Activated naive CD4-positive, alpha-beta T cell treated with anti-CD3 and anti-CD28 coated beads for 36 hours (primary cell): ENCODE data around the gene AADACL4. TPM values are rescaled to one million over a fixed set of nuclear protein-coding genes. Genes with fewer than 3 reads are reported as not detected.
"Not testable (repeated sequence)": the region's sequence is repeated elsewhere in the genome, so short reads cannot be mapped to it uniquely, and the experiment has no call there.

Experiments used
- CTCF ChIA-PET: fragments of 350-600 bp; sonication (Branson Sonifier 250); formaldehyde crosslinking; loops from one replicate; lab custom pipeline; 2021; ENCODE audit warnings: antibody characterized with exemption; lab: Charles Lee
- DNase-seq: peaks from one replicate; pipeline ENCODE4 v3.0.0-alpha.2; 2020
- H3K27ac Mint-ChIP-seq: one replicate; pipeline ENCODE4 v1.8.0; 2021; ENCODE audit warnings: mild to moderate bottlenecking, mixed read lengths
- H3K27me3 Mint-ChIP-seq: one replicate; pipeline ENCODE4 v1.8.0; 2021; ENCODE audit warnings: low read depth, mixed read lengths
- H3K36me3 Mint-ChIP-seq: one replicate; pipeline ENCODE4 v1.8.0; 2021; ENCODE audit warnings: low read depth, mixed read lengths
- H3K4me1 Mint-ChIP-seq: one replicate; pipeline ENCODE4 v1.8.0; 2021; ENCODE audit warnings: low read depth, mixed read lengths
- H3K4me3 Mint-ChIP-seq: one replicate; pipeline ENCODE4 v1.8.0; 2021; ENCODE audit warnings: mild to moderate bottlenecking, moderate library complexity, mixed read lengths
- H3K9me3 Mint-ChIP-seq: one replicate; pipeline ENCODE4 v1.8.0; 2021; ENCODE audit warnings: mixed read lengths
- intact Hi-C: fragments of 100-400 bp; cut with micrococcal nuclease; formaldehyde crosslinking; loops from one replicate; pipeline ENCODE4 v1.15.1; 2023
- total RNA-seq, 2 experiments: library from RNA; stranded (reverse); gene quantifications; one replicate each; pipeline ENCODE4 v1.2.3, GENCODE V29; 2021

AADACL4 gene
- total RNA-seq, 2 experiments from 2014 or later, result not detected

DNA sequence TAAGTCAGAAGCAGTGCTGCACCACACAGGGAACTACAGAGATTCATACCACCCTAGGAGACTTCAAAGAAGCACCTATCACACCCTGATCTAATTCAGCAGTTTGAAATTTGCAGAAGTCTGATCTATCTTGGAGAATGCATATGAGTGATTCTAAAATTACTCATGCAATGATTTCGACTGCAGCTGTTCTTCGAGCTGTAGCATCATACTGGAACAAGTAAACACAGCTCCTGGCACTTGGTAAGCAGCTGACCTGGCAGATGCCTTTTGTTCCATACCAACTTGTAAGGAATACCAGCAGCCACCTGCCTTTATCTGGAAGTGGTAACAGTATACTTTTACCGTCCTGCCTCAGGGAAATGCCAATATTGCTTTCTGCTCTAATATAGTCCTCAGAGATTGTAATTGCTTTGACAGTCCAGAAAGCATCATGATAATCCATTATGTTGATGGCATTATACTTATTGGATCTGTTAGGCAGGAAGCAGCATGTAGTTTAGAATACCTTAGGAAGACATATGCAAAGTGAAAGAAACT lies 25.7 kb downstream of the AADACL4 start:
- Mint-ChIP-seq H3K4me1 (no peaks in the 10 kb centered on the region), H3K36me3 (no peaks in the 10 kb centered on the region), H3K27ac (no peak overlapping the region), H3K9me3 (no peaks in the 10 kb centered on the region), H3K27me3 (peaks cover 8% of the 10 kb centered on the region), H3K4me3 (no peak overlapping the region)
- intact Hi-C loops, result no loop called here
- DNase-seq, result no peak
- CTCF ChIA-PET, result interaction anchor here (0.8 kb wide), 1 partner anchor 11 kb away, joined by 3 read pairs; no protein-coding TSS in a partner anchor

DNA sequence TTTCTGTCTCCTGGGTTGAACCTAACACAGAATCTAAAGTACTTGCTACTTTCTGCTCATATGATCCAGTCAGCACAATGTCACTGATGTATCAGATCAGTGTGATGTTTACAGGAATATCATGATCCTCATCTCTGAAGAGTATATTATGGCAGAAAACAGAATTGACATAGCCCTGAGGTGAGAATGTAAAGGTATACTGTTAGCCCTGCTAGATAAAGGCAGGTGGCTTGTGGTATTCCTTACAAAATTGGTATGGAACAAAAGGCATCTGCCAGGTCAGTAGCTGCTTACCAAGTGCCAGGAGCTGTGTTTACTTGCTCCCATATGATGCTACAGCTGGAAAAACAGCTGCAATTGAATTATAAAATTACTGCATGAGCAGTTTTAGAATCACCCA lies 30.5 kb downstream of the AADACL4 start:
- Mint-ChIP-seq H3K27ac (no peak overlapping the region), H3K9me3 (no peaks in the 10 kb centered on the region), H3K4me1 (no peaks in the 10 kb centered on the region), H3K36me3 (no peaks in the 10 kb centered on the region), H3K4me3 (no peak overlapping the region), H3K27me3 (peaks cover 14% of the 10 kb centered on the region)
- CTCF ChIA-PET, result interaction anchor here (1.1 kb wide), 1 partner anchor 15 kb away, joined by 6 read pairs; no protein-coding TSS in a partner anchor
- intact Hi-C loops, result no loop called here
- no peak for DNase-seq

DNA sequence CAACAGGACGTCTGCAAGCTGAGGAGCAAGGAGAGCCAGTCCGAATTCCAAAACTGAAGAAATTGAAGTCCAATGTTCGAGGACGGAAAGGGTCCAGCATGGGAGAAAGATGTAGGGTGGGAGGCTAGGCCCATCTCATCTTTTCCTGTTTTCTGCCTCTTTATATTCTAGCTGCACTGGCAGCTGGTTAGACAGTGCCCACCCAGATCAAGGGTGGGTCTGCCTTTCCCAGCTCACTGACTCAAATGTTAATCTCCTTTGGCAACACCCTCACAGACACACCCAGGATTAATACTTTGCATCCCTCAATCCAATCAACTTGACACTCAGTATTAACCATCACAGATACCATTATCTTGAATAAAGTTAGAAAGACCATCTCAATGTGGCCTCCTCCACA lies 32.2 kb downstream of the AADACL4 start:
- DNase-seq, H3K4me3 Mint-ChIP-seq, H3K4me1 Mint-ChIP-seq, CTCF ChIA-PET, intact Hi-C loops, H3K27ac Mint-ChIP-seq, H3K9me3 Mint-ChIP-seq, H3K36me3 Mint-ChIP-seq: not testable (repeated sequence)
- H3K27me3 Mint-ChIP-seq, result peaks cover 20% of the 10 kb centered on the region

DNA sequence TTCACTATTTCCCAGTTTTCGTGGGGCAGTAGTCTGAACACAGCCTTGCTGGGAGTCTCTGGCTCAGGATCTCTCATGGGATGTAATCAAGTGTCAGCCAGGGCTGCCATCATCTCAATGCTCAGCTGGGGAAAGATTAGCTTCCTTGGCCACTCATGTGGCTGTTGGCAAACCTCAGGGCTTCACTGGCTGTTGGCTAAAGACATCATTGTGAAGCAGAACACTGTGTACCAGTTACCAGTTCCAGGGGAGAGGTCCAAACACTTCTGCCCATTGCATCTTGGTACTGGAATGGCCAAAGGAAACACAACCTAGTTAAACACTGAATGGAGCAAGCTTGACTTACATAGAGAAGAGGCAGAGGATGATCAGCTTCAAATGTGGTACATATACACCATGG lies 33.7 kb downstream of the AADACL4 start:
- H3K4me1 Mint-ChIP-seq, result no peaks in the 10 kb centered on the region
- H3K27me3 Mint-ChIP-seq, result peaks cover 14% of the 10 kb centered on the region
- no peak for DNase-seq
- peaks cover 6% of the 10 kb centered on the region for H3K9me3 Mint-ChIP-seq
- CTCF ChIA-PET, result interaction anchor here (0.6 kb wide), 1 partner anchor 405 kb away, joined by 3 read pairs; no protein-coding TSS in a partner anchor
- H3K36me3 Mint-ChIP-seq, result peaks cover 3% of the 10 kb centered on the region
- intact Hi-C loops, result no loop called here
- no peak overlapping the region for H3K27ac Mint-ChIP-seq
- H3K4me3 Mint-ChIP-seq, result no peak overlapping the region

DNA sequence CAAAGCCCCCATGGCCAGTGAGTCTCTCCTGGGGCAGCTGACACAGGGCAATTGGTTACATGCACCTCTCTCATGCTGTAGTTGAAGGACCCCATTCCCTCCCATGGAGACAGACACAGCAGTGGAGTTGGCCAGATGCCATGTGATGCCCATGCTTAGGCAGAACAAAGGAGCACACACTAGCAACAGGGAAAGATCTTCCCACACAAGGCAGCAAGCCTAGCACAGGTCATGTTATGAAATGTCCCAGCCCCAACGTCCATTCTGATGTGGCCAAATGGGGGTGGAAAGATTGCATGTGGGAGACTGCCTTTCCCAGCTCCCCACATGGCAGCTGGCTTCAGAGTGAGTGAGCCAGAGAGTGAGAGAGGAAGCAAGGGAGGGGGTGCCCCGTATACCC lies 34.5 kb downstream of the AADACL4 start:
- peaks cover 3% of the 10 kb centered on the region for H3K36me3 Mint-ChIP-seq
- no peaks in the 10 kb centered on the region for H3K4me1 Mint-ChIP-seq
- peaks cover 17% of the 10 kb centered on the region for H3K27me3 Mint-ChIP-seq
- H3K27ac Mint-ChIP-seq, result no peak overlapping the region
- CTCF ChIA-PET, result no interaction called here
- intact Hi-C loops, result no loop called here
- H3K9me3 Mint-ChIP-seq, result peaks cover 6% of the 10 kb centered on the region
- DNase-seq, result no peak
- H3K4me3 Mint-ChIP-seq, result no peak overlapping the region

DNA sequence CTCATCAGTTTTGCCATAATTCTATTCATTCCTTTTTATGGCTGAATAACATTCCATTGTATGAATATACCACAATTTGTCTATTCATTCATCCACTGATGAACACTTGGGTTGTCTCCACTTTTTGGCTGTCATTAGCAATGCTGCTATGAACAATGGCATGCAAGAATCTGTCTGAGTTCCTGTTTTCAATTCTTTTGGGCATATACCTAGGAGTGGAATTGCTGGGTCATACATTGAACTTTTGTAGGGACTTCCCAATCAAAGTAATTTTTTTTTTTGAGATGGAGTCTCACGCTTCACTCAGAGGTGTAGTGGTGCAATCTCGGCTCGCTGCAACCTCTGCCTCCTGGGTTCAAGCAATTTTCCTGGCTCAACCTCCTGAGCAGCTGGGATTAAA lies 34.9 kb downstream of the AADACL4 start:
- Mint-ChIP-seq H3K27ac (no peak overlapping the region), H3K9me3 (peaks cover 6% of the 10 kb centered on the region), H3K27me3 (peaks cover 17% of the 10 kb centered on the region), H3K36me3 (peaks cover 3% of the 10 kb centered on the region), H3K4me1 (no peaks in the 10 kb centered on the region), H3K4me3 (no peak overlapping the region)
- CTCF ChIA-PET, result no interaction called here
- intact Hi-C loops, result no loop called here
- no peak for DNase-seq

DNA sequence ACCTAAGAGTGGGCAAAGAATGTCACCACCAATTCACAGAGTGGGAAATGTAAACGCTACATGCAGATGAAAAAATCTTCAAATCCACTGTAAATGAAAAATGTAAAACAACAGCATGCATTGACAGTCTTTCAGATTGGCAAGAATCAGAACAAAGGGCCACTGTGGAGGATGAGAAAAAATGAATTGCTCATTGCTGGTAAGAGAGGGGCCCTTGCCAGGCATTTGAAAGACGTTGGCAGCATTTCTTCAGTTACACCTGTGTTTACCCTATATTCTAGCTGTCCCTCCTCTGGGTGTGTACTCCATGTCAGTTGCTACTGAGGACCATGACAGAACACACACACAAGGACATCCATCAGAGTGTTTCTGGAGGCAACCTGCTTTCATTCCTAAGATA lies 46.3 kb downstream of the AADACL4 start:
- H3K27ac Mint-ChIP-seq, result no peak overlapping the region
- CTCF ChIA-PET, result no interaction called here
- intact Hi-C loops, result no loop called here
- DNase-seq, result no peak
- no peaks in the 10 kb centered on the region for H3K4me1 Mint-ChIP-seq
- H3K4me3 Mint-ChIP-seq, result no peak overlapping the region
- H3K36me3 Mint-ChIP-seq, result no peaks in the 10 kb centered on the region
- no peaks in the 10 kb centered on the region for H3K9me3 Mint-ChIP-seq
- H3K27me3 Mint-ChIP-seq, result peaks cover 3% of the 10 kb centered on the region

DNA sequence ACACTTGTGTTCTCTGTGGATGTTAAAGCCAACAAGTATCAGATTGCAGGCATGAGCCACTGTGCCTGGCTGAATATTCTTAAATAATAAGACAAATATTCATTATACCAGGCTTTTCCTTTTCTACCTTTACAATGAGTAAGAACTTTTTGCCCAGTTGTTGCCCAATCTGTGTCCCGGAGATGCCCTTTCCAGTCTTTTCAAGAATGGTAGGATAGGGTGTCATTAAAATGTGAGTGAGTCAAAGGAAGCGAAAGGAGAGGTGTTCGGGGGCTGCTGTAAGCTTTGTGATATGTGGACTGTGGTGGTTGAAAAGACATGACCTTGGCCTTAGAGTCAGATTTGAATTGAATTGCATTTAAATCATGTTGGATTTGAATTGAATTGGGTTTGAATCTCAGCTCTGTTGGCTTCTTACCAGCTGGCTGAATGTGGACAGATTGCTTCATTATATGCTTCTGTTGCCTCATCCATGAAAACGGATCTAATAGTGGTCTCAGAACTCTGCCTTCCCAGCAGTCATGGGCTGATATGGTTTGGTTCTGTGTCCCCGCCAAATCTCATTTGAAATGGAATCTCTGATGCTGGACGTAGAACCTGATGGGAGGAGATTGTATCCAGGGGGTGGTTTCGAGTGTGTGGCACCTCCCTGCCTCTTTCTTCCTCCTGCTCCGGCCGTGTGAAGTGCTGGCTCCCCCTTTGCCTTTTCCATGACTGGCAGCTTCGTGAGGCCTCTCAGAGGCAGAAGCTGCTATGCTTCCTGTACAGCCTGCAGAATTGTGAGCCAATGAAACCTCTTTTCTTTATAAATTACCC lies 49.3 kb downstream of the AADACL4 start:
- Mint-ChIP-seq H3K4me1 (no peaks in the 10 kb centered on the region), H3K27me3 (no peaks in the 10 kb centered on the region), H3K4me3 (no peak overlapping the region), H3K36me3 (no peaks in the 10 kb centered on the region), H3K9me3 (no peaks in the 10 kb centered on the region), H3K27ac (no peak overlapping the region)
- CTCF ChIA-PET, result interaction anchor here (0.6 kb wide), 2 partner anchors 34 to 61 kb away, joined by 3 read pairs; no protein-coding TSS in a partner anchor
- no peak for DNase-seq
- intact Hi-C loops, result no loop called here

DNA sequence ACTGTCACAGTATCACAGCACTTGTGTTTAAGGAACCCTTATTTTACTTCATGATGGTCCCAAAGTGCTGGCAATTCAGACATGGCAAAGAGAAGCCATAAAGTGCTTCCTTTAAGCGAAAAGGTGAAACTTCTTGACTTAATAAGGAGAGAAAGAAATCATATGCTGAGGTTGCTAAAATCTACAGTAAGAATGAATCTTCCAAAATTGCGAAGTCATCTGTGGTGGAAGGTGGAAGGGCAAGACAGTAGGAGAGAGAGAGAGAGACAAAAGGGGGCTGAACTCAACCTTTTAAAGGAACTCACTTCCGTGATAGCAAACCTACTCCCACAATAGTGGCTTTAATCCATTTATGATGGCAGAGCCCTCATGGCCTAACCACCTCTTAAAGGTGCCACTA lies 52.8 kb downstream of the AADACL4 start:
- H3K4me3 Mint-ChIP-seq, result no peak overlapping the region
- no peak overlapping the region for H3K27ac Mint-ChIP-seq
- H3K9me3 Mint-ChIP-seq, result no peaks in the 10 kb centered on the region
- DNase-seq, result no peak
- H3K27me3 Mint-ChIP-seq, result peaks cover 7% of the 10 kb centered on the region
- H3K36me3 Mint-ChIP-seq, result no peaks in the 10 kb centered on the region
- CTCF ChIA-PET, result no interaction called here
- no peaks in the 10 kb centered on the region for H3K4me1 Mint-ChIP-seq
- intact Hi-C loops, result no loop called here

DNA sequence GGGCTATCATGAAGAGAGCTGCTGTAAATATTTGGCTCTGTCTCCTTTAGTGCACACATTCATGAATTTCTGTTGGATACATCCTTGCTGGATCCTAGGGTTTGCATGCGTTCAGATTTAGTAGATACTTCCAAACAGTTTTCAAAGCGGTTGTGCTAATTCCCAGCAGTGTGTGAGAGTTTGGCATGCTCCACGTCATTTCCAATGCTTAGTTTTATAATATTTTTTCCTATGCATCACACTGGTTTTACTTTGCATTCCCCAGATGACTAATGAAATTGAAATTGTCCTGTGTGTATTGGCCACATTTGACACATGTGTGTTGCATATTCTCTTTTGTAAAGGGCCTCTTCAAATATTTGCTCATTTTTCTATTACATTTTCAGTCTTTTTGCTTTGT lies 53.5 kb downstream of the AADACL4 start:
- Mint-ChIP-seq H3K9me3 (no peaks in the 10 kb centered on the region), H3K36me3 (no peaks in the 10 kb centered on the region), H3K27me3 (peaks cover 7% of the 10 kb centered on the region), H3K4me1 (no peaks in the 10 kb centered on the region), H3K4me3 (no peak overlapping the region), H3K27ac (no peak overlapping the region)
- CTCF ChIA-PET, result no interaction called here
- DNase-seq, result no peak
- intact Hi-C loops, result no loop called here

DNA sequence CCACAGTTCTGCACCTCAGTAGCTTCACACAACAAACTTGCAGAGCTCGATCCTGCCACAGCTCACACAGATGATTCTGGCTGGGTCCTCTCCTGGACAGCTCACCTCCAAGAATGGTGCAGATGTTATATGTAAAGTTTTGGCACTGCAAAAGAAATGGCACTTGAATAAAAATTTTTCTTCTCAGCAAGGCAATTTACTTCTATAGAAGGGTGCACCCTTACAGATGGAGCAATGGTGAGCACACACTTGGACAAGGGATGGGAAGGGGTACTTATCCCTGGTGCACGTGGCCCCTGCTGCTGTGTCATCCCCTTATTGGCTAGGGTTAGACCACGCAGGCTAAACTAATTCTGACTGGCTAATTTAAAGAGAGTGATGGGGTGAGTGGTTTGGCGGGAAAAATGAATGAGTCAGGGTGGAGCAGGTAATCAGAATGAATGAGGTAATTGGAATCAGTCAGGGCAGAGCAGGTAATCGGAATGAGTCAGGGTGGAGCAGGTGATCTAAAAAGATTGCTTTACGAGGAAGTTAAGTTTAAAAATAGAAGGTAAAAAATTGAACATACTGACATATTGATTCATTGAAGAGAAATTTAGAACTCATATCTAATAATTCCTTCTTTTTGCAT lies 60.1 kb downstream of the AADACL4 start:
- CTCF ChIA-PET, result no interaction called here
- DNase-seq, result no peak
- intact Hi-C loops, result no loop called here
- Mint-ChIP-seq H3K9me3 (peaks cover 17% of the 10 kb centered on the region), H3K27me3 (peaks cover 10% of the 10 kb centered on the region), H3K27ac (no peak overlapping the region), H3K36me3 (no peaks in the 10 kb centered on the region), H3K4me1 (no peaks in the 10 kb centered on the region), H3K4me3 (no peak overlapping the region)

DNA sequence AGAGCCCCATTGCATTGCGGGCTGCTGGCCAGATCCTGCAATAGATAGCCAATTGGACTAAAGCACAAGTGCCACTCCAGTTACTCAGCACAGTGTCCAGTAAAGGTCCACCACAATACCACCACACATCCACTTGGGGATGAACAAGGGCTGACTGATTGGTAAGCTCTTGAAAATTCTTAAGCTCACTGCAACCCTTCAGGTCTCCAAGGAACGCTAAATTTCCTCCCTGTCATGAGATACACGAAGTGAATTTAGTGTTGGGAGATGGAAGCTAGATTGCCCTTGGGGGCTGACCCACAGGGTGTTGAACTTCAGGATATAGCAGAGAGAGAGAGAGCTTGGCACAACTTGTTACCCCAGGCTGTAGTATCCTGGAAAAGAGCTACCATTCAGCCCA lies 62.2 kb downstream of the AADACL4 start:
- H3K27me3 Mint-ChIP-seq, result peaks cover 3% of the 10 kb centered on the region
- no peak overlapping the region for H3K27ac Mint-ChIP-seq
- intact Hi-C loops, result no loop called here
- CTCF ChIA-PET, result no interaction called here
- H3K36me3 Mint-ChIP-seq, result no peaks in the 10 kb centered on the region
- DNase-seq, result no peak
- peaks cover 17% of the 10 kb centered on the region for H3K9me3 Mint-ChIP-seq
- no peak overlapping the region for H3K4me3 Mint-ChIP-seq
- no peaks in the 10 kb centered on the region for H3K4me1 Mint-ChIP-seq
